ENCODE results near the gene LRRC75A. TPM values are rescaled to one million over a fixed set of nuclear protein-coding genes. Genes with fewer than 3 reads are reported as not detected.

Gene LRRC75A
- total and polyA plus RNA-seq, 2 experiments from 2014 or later, result 5.3 to 26.2 TPM

- TF ChIP-seq, protein P1, sequence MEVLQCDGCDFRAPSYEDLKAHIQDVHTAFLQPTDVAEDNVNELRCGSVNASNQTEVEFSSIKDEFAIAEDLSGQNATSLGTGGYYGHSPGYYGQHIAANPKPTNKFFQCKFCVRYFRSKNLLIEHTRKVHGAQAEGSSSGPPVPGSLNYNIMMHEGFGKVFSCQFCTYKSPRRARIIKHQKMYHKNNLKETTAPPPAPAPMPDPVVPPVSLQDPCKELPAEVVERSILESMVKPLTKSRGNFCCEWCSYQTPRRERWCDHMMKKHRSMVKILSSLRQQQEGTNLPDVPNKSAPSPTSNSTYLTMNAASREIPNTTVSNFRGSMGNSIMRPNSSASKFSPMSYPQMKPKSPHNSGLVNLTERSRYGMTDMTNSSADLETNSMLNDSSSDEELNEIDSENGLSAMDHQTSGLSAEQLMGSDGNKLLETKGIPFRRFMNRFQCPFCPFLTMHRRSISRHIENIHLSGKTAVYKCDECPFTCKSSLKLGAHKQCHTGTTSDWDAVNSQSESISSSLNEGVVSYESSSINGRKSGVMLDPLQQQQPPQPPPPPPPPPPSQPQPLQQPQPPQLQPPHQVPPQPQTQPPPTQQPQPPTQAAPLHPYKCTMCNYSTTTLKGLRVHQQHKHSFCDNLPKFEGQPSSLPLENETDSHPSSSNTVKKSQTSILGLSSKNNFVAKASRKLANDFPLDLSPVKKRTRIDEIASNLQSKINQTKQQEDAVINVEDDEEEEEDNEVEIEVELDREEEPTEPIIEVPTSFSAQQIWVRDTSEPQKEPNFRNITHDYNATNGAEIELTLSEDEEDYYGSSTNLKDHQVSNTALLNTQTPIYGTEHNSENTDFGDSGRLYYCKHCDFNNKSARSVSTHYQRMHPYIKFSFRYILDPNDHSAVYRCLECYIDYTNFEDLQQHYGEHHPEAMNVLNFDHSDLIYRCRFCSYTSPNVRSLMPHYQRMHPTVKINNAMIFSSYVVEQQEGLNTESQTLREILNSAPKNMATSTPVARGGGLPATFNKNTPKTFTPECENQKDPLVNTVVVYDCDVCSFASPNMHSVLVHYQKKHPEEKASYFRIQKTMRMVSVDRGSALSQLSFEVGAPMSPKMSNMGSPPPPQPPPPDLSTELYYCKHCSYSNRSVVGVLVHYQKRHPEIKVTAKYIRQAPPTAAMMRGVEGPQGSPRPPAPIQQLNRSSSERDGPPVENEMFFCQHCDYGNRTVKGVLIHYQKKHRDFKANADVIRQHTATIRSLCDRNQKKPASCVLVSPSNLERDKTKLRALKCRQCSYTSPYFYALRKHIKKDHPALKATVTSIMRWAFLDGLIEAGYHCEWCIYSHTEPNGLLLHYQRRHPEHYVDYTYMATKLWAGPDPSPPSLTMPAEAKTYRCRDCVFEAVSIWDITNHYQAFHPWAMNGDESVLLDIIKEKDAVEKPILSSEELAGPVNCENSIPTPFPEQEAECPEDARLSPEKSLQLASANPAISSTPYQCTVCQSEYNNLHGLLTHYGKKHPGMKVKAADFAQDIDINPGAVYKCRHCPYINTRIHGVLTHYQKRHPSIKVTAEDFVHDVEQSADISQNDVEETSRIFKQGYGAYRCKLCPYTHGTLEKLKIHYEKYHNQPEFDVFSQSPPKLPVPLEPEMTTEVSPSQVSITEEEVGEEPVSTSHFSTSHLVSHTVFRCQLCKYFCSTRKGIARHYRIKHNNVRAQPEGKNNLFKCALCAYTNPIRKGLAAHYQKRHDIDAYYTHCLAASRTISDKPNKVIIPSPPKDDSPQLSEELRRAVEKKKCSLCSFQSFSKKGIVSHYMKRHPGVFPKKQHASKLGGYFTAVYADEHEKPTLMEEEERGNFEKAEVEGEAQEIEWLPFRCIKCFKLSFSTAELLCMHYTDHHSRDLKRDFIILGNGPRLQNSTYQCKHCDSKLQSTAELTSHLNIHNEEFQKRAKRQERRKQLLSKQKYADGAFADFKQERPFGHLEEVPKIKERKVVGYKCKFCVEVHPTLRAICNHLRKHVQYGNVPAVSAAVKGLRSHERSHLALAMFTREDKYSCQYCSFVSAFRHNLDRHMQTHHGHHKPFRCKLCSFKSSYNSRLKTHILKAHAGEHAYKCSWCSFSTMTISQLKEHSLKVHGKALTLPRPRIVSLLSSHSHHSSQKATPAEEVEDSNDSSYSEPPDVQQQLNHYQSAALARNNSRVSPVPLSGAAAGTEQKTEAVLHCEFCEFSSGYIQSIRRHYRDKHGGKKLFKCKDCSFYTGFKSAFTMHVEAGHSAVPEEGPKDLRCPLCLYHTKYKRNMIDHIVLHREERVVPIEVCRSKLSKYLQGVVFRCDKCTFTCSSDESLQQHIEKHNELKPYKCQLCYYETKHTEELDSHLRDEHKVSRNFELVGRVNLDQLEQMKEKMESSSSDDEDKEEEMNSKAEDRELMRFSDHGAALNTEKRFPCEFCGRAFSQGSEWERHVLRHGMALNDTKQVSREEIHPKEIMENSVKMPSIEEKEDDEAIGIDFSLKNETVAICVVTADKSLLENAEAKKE (CRISPR knock-in tag; IDR thresholded peaks at IDR 0.05), result no peak
Observed at GRCh38 chr17:16429083-16429482, 62.9 kb downstream of the LRRC75A start (continued).

DNA sequence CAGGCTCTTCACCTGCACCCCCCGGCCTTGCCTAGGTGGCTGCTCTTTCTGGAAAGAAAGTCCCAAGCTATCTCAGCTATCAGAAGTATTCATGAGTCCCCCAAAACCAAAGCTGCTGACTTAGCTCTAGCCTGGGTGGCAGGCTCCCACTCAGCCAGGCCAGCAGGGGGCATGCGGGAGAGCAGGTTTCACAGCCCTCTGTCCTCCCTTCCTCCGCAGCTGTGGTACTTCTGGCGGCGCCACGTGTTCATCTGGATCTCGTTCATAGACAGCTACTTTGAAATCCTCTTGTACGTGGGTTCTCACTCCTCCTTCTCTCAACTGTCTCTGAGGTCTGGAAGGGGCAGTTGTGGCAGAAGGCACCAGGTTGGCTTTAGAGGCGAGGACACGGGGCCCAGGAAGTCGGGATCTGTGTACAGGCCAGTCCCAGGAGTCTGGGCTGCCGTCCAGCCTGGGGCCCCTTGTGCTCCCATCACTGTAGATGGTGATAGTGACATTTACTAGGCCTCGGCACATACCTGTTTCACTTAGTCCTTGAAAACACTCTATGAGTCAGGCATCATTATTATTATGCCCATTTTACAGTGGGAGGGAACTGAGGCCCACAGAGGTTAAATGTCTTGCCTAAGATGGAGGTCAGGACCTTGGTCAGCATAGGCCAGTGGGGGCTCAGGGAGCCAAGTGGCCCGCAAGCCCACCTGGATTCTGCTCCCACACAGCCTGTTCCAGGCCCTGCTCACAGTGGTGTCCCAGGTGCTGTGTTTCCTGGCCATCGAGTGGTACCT lies 63.7 kb downstream of the LRRC75A start:
- ATAC-seq (peak; percentile 92), DNase-seq (ENCODE audit: low spot score) (peak; percentile 83)
- no peak for TF ChIP-seq REST (IDR thresholded peaks at IDR 0.05; ENCODE audit: unreplicated experiment)
- TF ChIP-seq, protein P2, sequence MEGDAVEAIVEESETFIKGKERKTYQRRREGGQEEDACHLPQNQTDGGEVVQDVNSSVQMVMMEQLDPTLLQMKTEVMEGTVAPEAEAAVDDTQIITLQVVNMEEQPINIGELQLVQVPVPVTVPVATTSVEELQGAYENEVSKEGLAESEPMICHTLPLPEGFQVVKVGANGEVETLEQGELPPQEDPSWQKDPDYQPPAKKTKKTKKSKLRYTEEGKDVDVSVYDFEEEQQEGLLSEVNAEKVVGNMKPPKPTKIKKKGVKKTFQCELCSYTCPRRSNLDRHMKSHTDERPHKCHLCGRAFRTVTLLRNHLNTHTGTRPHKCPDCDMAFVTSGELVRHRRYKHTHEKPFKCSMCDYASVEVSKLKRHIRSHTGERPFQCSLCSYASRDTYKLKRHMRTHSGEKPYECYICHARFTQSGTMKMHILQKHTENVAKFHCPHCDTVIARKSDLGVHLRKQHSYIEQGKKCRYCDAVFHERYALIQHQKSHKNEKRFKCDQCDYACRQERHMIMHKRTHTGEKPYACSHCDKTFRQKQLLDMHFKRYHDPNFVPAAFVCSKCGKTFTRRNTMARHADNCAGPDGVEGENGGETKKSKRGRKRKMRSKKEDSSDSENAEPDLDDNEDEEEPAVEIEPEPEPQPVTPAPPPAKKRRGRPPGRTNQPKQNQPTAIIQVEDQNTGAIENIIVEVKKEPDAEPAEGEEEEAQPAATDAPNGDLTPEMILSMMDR (conservative IDR thresholded peaks at IDR 0.05; ENCODE audit: low read depth in 2 of 2), result peak; percentile 68 to 77
- Histone ChIP-seq H3K9me2 (ENCODE audit: insufficient read depth) (no peaks in the 10 kb centered on the region), H3K4me2 (no peak overlapping the region), H2AFZ (peak overlapping the region; percentile 98), H3K27me3 (ENCODE audit: insufficient read depth) (no peaks in the 10 kb centered on the region), H3K79me2 (replicated peaks; ENCODE audit: insufficient read depth) (no peaks in the 10 kb centered on the region), H4K20me1 (replicated peaks; ENCODE audit: insufficient read depth) (no peaks in the 10 kb centered on the region), H3F3A (replicated peaks; ENCODE audit: low read depth) (no peaks in the 10 kb centered on the region), H3K4me1 (ENCODE audit: insufficient read depth) (no peaks in the 10 kb centered on the region), H3K36me3 (ENCODE audit: insufficient read depth) (no peaks in the 10 kb centered on the region), H3K27ac (ENCODE audit: low read depth) (no peak overlapping the region), H3K4me3 (no peak overlapping the region)
- H3K36me3 Mint-ChIP-seq (ENCODE audit: low read depth), result no peaks in the 10 kb centered on the region
- H3K9me3 Mint-ChIP-seq, result no peaks in the 10 kb centered on the region
- no peak overlapping the region for H3K27ac Mint-ChIP-seq
- H3K4me1 Mint-ChIP-seq, result peaks cover 4% of the 10 kb centered on the region; the same call in 1 of the 3 replicates
- no peak overlapping the region for H3K4me3 Mint-ChIP-seq
- peaks cover 2% of the 10 kb centered on the region for H3K27me3 Mint-ChIP-seq (ENCODE audit: insufficient read depth, low read depth, poor library complexity)
